IMR-90 (cell line): Measurements from ENCODE around the gene EML4. TPM values are rescaled to one million over a fixed set of nuclear protein-coding genes. Genes with fewer than 3 reads are reported as not detected.

ENCODE experiments used
- ATAC-seq: fragments of 200-7000 bp; cut with Tn5 transposase; 2 replicates; pipeline ENCODE4 v1.9.1; 2020; ENCODE audit warnings: low read depth, mild to moderate bottlenecking, moderate library complexity
- BruUV-seq: library from RNA; stranded (reverse); fragments of 400-500 nt; replicated peaks from 2 replicates; lab custom pipeline; 2021; lab: Mats Ljungman, UMichigan
- CTCF ChIA-PET: fragments of 300-600 bp; formaldehyde crosslinking; extraction: SDS; loops from one replicate; lab custom pipeline; 2021; ENCODE audit warnings: antibody characterized with exemption; lab: Yijun Ruan, JAX
- POLR2A ChIA-PET: fragments of 300-600 bp; sonication (Branson Sonifier 250); formaldehyde crosslinking; loops from one replicate; lab custom pipeline; 2022; ENCODE audit warnings: antibody characterized with exemption; ENCODE audit not compliant: unreplicated experiment; lab: Charles Lee
- DNase-seq: peaks from one replicate; pipeline ENCODE4 v3.0.0; 2013
- H2AFZ ChIP-seq: replicated peaks from 2 replicates; pipeline ENCODE3; 2013; ENCODE audit warnings: low read length, mild to moderate bottlenecking; ENCODE audit not compliant: poor library complexity
- H2AK5ac ChIP-seq: 2 replicates; pipeline ENCODE4 v1.6.1; 2013; ENCODE audit warnings: low read depth, low read length, inconsistent platforms
- H2AK9ac ChIP-seq: replicated peaks from 2 replicates; pipeline ENCODE3; 2013; ENCODE audit warnings: mild to moderate bottlenecking, low read depth, low read length, moderate library complexity; ENCODE audit not compliant: poor library complexity
- H2BK120ac ChIP-seq: 2 replicates; pipeline ENCODE4 v1.6.1; 2013; ENCODE audit warnings: low read depth, low read length, inconsistent platforms
- H2BK15ac ChIP-seq: 3 replicates; pipeline ENCODE4 v1.6.1; 2013; ENCODE audit warnings: low read depth, low read length, inconsistent platforms
- H2BK20ac ChIP-seq: 2 replicates; pipeline ENCODE4 v1.6.1; 2013; ENCODE audit warnings: low read depth, mild to moderate bottlenecking, inconsistent platforms, low read length, moderate library complexity
- H2BK5ac ChIP-seq: 2 replicates; pipeline ENCODE4 v1.6.1; 2013; ENCODE audit warnings: mild to moderate bottlenecking, low read depth, low read length, inconsistent platforms; ENCODE audit not compliant: poor library complexity, severe bottlenecking
- H3K14ac ChIP-seq: replicated peaks from 2 replicates; pipeline ENCODE4 v1.6.1; 2013; ENCODE audit warnings: low read depth, low read length, inconsistent platforms
- H3K18ac ChIP-seq: 2 replicates; pipeline ENCODE4 v1.6.1; 2013; ENCODE audit warnings: low read depth, low read length, control low read depth
- H3K23ac ChIP-seq: 2 replicates; pipeline ENCODE4 v1.6.1; 2013; ENCODE audit warnings: low read depth, low read length, inconsistent platforms
- H3K27ac ChIP-seq: 2 replicates; pipeline ENCODE4 v1.5.1; 2013; ENCODE audit warnings: mild to moderate bottlenecking, control low read depth, low read length; ENCODE audit not compliant: insufficient read depth
- H3K27me3 ChIP-seq: 2 replicates; pipeline ENCODE4 v1.6.1; 2013; ENCODE audit warnings: low read length; ENCODE audit not compliant: control insufficient read depth, insufficient read depth
- H3K36me3 ChIP-seq: 2 replicates; pipeline ENCODE4 v1.6.1; 2013; ENCODE audit warnings: low read length, mixed read lengths; ENCODE audit not compliant: control insufficient read depth, insufficient read depth
- H3K4ac ChIP-seq: 2 replicates; pipeline ENCODE4 v1.6.1; 2013; ENCODE audit warnings: low read depth, low read length, inconsistent platforms
- H3K4me1 ChIP-seq: 2 replicates; pipeline ENCODE4 v1.6.1; 2013; ENCODE audit warnings: low read length, mixed read lengths; ENCODE audit not compliant: control insufficient read depth, insufficient read depth
- H3K4me2 ChIP-seq: 2 replicates; pipeline ENCODE4 v1.6.1; 2013; ENCODE audit warnings: low read depth, mild to moderate bottlenecking, control low read depth, low read length, moderate library complexity
- H3K4me3 ChIP-seq: 2 replicates; pipeline ENCODE4 v1.5.1; 2013; ENCODE audit warnings: low read depth, mild to moderate bottlenecking, control low read depth, low read length, moderate library complexity; ENCODE audit not compliant: insufficient read depth
- H3K56ac ChIP-seq: 2 replicates; pipeline ENCODE4 v1.6.1; 2013; ENCODE audit warnings: low read length, inconsistent platforms; ENCODE audit not compliant: insufficient read depth; ENCODE audit errors: extremely low read depth
- H3K79me1 ChIP-seq, 2 experiments: 2 replicates each; pipeline ENCODE4 v1.6.1; 2013; ENCODE audit warnings: low read length in 2 of 2, inconsistent platforms in 1 of 2, low read depth in 1 of 2
- H3K9ac ChIP-seq: 2 replicates; pipeline ENCODE4 v1.6.1; 2013; ENCODE audit warnings: low read depth, low read length, control low read depth
- H3K9me1 ChIP-seq: 2 replicates; pipeline ENCODE4 v1.6.1; 2013; ENCODE audit warnings: low read length, inconsistent platforms; ENCODE audit not compliant: insufficient read depth
- H3K9me3 ChIP-seq: 2 replicates; pipeline ENCODE4 v1.6.1; 2013; ENCODE audit warnings: low read length; ENCODE audit not compliant: control insufficient read depth, insufficient read depth
- H4K20me1 ChIP-seq: 2 replicates; pipeline ENCODE4 v1.6.1; 2013; ENCODE audit warnings: low read length, inconsistent platforms; ENCODE audit not compliant: insufficient read depth
- H4K5ac ChIP-seq: 2 replicates; pipeline ENCODE4 v1.6.1; 2013; ENCODE audit warnings: mild to moderate bottlenecking, low read depth, low read length, control low read depth
- H4K8ac ChIP-seq, 2 experiments: 2 replicates each; pipeline ENCODE4 v1.6.1; 2013; ENCODE audit warnings: low read depth in 2 of 2, low read length in 2 of 2, control low read depth in 1 of 2, inconsistent platforms in 1 of 2
- H4K91ac ChIP-seq: 2 replicates; pipeline ENCODE4 v1.6.1; 2013; ENCODE audit warnings: low read depth, low read length, inconsistent platforms; ENCODE audit not compliant: insufficient read depth
- BHLHE40 ChIP-seq: fragments of 150-350 bp; IDR thresholded peaks from 2 replicates; pipeline ENCODE4 v1.6.1; 2016; ENCODE audit warnings: mild to moderate bottlenecking, low read depth, low read length
- CEBPB ChIP-seq: IDR thresholded peaks from 2 replicates; pipeline ENCODE4 v1.6.1; 2012; ENCODE audit warnings: low read depth, low read length, improper control_type of control experiment
- CHD1 ChIP-seq: IDR thresholded peaks from 2 replicates; pipeline ENCODE4 v1.6.1; 2012; ENCODE audit warnings: low read depth, low read length, improper control_type of control experiment
- ELK1 ChIP-seq: fragments of 150-350 bp; IDR thresholded peaks from 2 replicates; pipeline ENCODE4 v1.6.1; 2016; ENCODE audit warnings: low read depth, mild to moderate bottlenecking, low read length, moderate library complexity, borderline replicate concordance
- FOS ChIP-seq: fragments of 150-350 bp; IDR thresholded peaks from 2 replicates; pipeline ENCODE4 v1.6.1; 2016; ENCODE audit warnings: low read depth, low read length
- MAFK ChIP-seq: IDR thresholded peaks from 2 replicates; pipeline ENCODE4 v1.6.1; 2012; ENCODE audit warnings: low read depth, low read length, improper control_type of control experiment
- MAZ ChIP-seq: IDR thresholded peaks from 2 replicates; pipeline ENCODE4 v1.6.1; 2012; ENCODE audit warnings: low read depth, mild to moderate bottlenecking, low read length, improper control_type of control experiment, moderate library complexity, borderline replicate concordance
- MXI1 ChIP-seq: IDR thresholded peaks from 2 replicates; pipeline ENCODE4 v1.6.1; 2012; ENCODE audit warnings: low read depth, mild to moderate bottlenecking, low read length, moderate library complexity, borderline replicate concordance
- NFE2L2 ChIP-seq: fragments of 150-350 bp; IDR thresholded peaks from 2 replicates; pipeline ENCODE4 v1.6.1; 2016; ENCODE audit warnings: low read depth, mild to moderate bottlenecking, low read length
- POLR2A ChIP-seq: IDR thresholded peaks from 2 replicates; pipeline ENCODE4 v1.6.1; 2012; ENCODE audit warnings: mild to moderate bottlenecking, low read depth, low read length
- RAD21 ChIP-seq: IDR thresholded peaks from 2 replicates; pipeline ENCODE4 v1.6.1; 2012; ENCODE audit warnings: low read length, improper control_type of control experiment
- RCOR1 ChIP-seq: IDR thresholded peaks from 2 replicates; pipeline ENCODE4 v1.6.1; 2012; ENCODE audit warnings: mild to moderate bottlenecking, low read length, improper control_type of control experiment; ENCODE audit not compliant: insufficient replicate concordance
- RFX5 ChIP-seq: IDR thresholded peaks from 2 replicates; pipeline ENCODE4 v1.8.0; 2012; ENCODE audit warnings: low read depth, mild to moderate bottlenecking, low read length, moderate library complexity
- SMC3 ChIP-seq: fragments of 150-350 bp; IDR thresholded peaks from 2 replicates; pipeline ENCODE4 v1.6.1; 2016; ENCODE audit warnings: low read depth, mild to moderate bottlenecking, antibody characterized with exemption, low read length, moderate library complexity
- whole genome bisulfite sequencing, 2 experiments: methylation state at CpG; one replicate each; pipeline versions ENCODE4 v1.1.5 to v1.1.7; 2013; ENCODE audit warnings: missing lambda C conversion rate in 2 of 2; ENCODE audit not compliant: insufficient read length in 1 of 2; ENCODE audit errors: extremely low coverage in 2 of 2; 5-methylcytosine and 5-hydroxymethylcytosine counted together
- dilution Hi-C: fragments of 300-500 bp; cut with HindIII; formaldehyde crosslinking; loops from one replicate; pipeline ENCODE4 v1.14.3; 2018; ENCODE audit warnings: low sequenced_read_pairs; ENCODE audit not compliant: unreplicated experiment
- in situ Hi-C: fragments of 300-500 bp; cut with MboI; formaldehyde crosslinking; loops from 3 replicates; pipeline ENCODE4 v1.14.3; 2019; ENCODE audit warnings: low sequenced_read_pairs, inconsistent platforms, mixed read lengths
- intact Hi-C: fragments of 100-400 bp; cut with micrococcal nuclease; formaldehyde crosslinking; loops from 2 replicates; pipeline ENCODE4 v1.10.0; 2022
- polyA plus RNA-seq, 3 experiments: library from polyadenylated mRNA; depleted of rRNA; stranded (reverse); fragments of >200 nt; gene quantifications; 2 replicates each; pipeline ENCODE4 v1.2.3, GENCODE V29; 2012; ENCODE audit warnings: low replicate concordance in 1 of 3
- total RNA-seq: library from RNA; depleted of rRNA; stranded (reverse); fragments of >200 nt; gene quantifications from 2 replicates; pipeline ENCODE4 v1.2.3, GENCODE V29; 2012
- TF ChIP-seq, protein P1 (sequence below): conservative IDR thresholded peaks from 2 replicates; pipeline ENCODE4 v1.5.1; 2012; ENCODE audit warnings: mild to moderate bottlenecking, low read depth, low read length, improper control_type of control experiment
- TF ChIP-seq, protein P2 (sequence below): fragments of 150-350 bp; IDR thresholded peaks from 2 replicates; pipeline ENCODE4 v1.6.1; 2017; ENCODE audit warnings: mild to moderate bottlenecking, antibody characterized with exemption, low read length, low read depth

EML4 gene
- total and polyA plus RNA-seq, 2 of the 4 experiments (the other 2 are of a cell fraction), result 29.7 to 73.7 TPM

GRCh38 chr2:42244520-42244919, 75.4 kb downstream of the EML4 start:
- no peak overlapping the region for H3K14ac ChIP-seq
- no peak overlapping the region for H3K27ac ChIP-seq
- H3K56ac ChIP-seq, result no peak overlapping the region
- no peak overlapping the region for H3K9ac ChIP-seq
- H4K8ac ChIP-seq, result no peak overlapping the region
- H3K4me2 ChIP-seq, result no peak overlapping the region
- H3K27me3 ChIP-seq, result no peaks in the 10 kb centered on the region
- peaks cover 9% of the 10 kb centered on the region for H3K36me3 ChIP-seq
- H3K4me1 ChIP-seq, result no peaks in the 10 kb centered on the region
- no TSS peak for BruUV-seq
- CTCF ChIA-PET, result no interaction called here
- H2BK15ac ChIP-seq, result no peak overlapping the region
- no peak overlapping the region for H3K4ac ChIP-seq
- H4K20me1 ChIP-seq, result no peaks in the 10 kb centered on the region
- TF ChIP-seq RCOR1, result no peak
- no peak for TF ChIP-seq BHLHE40
- TF ChIP-seq RFX5, result no peak
- TF ChIP-seq NFE2L2, result no peak
- TF ChIP-seq, protein P1, sequence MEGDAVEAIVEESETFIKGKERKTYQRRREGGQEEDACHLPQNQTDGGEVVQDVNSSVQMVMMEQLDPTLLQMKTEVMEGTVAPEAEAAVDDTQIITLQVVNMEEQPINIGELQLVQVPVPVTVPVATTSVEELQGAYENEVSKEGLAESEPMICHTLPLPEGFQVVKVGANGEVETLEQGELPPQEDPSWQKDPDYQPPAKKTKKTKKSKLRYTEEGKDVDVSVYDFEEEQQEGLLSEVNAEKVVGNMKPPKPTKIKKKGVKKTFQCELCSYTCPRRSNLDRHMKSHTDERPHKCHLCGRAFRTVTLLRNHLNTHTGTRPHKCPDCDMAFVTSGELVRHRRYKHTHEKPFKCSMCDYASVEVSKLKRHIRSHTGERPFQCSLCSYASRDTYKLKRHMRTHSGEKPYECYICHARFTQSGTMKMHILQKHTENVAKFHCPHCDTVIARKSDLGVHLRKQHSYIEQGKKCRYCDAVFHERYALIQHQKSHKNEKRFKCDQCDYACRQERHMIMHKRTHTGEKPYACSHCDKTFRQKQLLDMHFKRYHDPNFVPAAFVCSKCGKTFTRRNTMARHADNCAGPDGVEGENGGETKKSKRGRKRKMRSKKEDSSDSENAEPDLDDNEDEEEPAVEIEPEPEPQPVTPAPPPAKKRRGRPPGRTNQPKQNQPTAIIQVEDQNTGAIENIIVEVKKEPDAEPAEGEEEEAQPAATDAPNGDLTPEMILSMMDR, result no peak
- no peak for TF ChIP-seq CEBPB
- TF ChIP-seq FOS, result no peak
- no peak for TF ChIP-seq POLR2A
- no peak for TF ChIP-seq MAFK
- TF ChIP-seq, protein P2, sequence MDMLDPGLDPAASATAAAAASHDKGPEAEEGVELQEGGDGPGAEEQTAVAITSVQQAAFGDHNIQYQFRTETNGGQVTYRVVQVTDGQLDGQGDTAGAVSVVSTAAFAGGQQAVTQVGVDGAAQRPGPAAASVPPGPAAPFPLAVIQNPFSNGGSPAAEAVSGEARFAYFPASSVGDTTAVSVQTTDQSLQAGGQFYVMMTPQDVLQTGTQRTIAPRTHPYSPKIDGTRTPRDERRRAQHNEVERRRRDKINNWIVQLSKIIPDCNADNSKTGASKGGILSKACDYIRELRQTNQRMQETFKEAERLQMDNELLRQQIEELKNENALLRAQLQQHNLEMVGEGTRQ, result no peak
- TF ChIP-seq SMC3, result no peak
- no peak for TF ChIP-seq ELK1
- TF ChIP-seq RAD21, result no peak
- no peak for TF ChIP-seq CHD1
- TF ChIP-seq MXI1, result no peak
- no peak for TF ChIP-seq MAZ
- no peak overlapping the region for H4K91ac ChIP-seq
- no peak overlapping the region for H2BK120ac ChIP-seq
- peaks cover 22 to 44% of the 10 kb centered on the region in 2 experiments for H3K79me1 ChIP-seq
- ATAC-seq (no peak), DNase-seq (no peak)
- dilution Hi-C loops (no loop called here), intact Hi-C loops (no loop called here), in situ Hi-C loops (no loop called here)
- no peak overlapping the region for H4K5ac ChIP-seq
- H2AK5ac ChIP-seq, result no peak overlapping the region
- H2BK20ac ChIP-seq, result no peak overlapping the region
- H3K18ac ChIP-seq, result no peak overlapping the region
- no peak overlapping the region for H3K4me3 ChIP-seq
- H2AK9ac ChIP-seq, result no peak overlapping the region
- no peak overlapping the region for H2BK5ac ChIP-seq
- POLR2A ChIA-PET, result no interaction called here
- no CpG with 5 or more reads among the region's 2 CpGs for WGBS, 2 experiments
- no peak overlapping the region for H3K23ac ChIP-seq
- H3K9me1 ChIP-seq, result no peaks in the 10 kb centered on the region; the same call in 1 of the 2 replicates
- H3K9me3 ChIP-seq, result no peaks in the 10 kb centered on the region
- no peak overlapping the region for H2AFZ ChIP-seq
